ENCODE data around the gene CCNL2.
"Not testable (repeated sequence)": the region's sequence is repeated elsewhere in the genome, so short reads cannot be mapped to it uniquely, and the experiment has no call there.

The CCNL2 gene

GRCh38 chr1:1419363-1419812, 20.3 kb upstream of the CCNL2 start:
- DNase-seq: no peak

GRCh38 chr1:1418464-1419362, 19.6 kb upstream of the CCNL2 start:
- no peak for DNase-seq

- DNase-seq: not testable (repeated sequence)
Measured at GRCh38 chr1:1417825-1418463, 18.8 kb upstream of the CCNL2 start.

- DNase-seq: not testable (repeated sequence)
Measured at GRCh38 chr1:1417396-1417795, 18.3 kb upstream of the CCNL2 start.

GRCh38 chr1:1415751-1416150, 16.6 kb upstream of the CCNL2 start:
- DNase-seq: no peak

- not testable (repeated sequence) for DNase-seq
Measured at GRCh38 chr1:1412311-1412902, 13.3 kb upstream of the CCNL2 start.

GRCh38 chr1:1411626-1412025, 12.5 kb upstream of the CCNL2 start:
- DNase-seq: no peak

- not testable (repeated sequence) for DNase-seq
Measured at GRCh38 chr1:1410238-1410637, 11.1 kb upstream of the CCNL2 start.

GRCh38 chr1:1407636-1408318, 8.6 kb upstream of the CCNL2 start:
- DNase-seq: peak; percentile 38

- peak; percentile 89 for DNase-seq
Measured at GRCh38 chr1:1406821-1407635, 7.9 kb upstream of the CCNL2 start, which contains the start of gene MRPL20. Gene MRPL20, minus strand, starts transcription at chr1:1407293. Its CDS starts 76 bp downstream, at chr1:1407217.

GRCh38 chr1:1406101-1406820, 7.1 kb upstream of the CCNL2 start:
- no peak for DNase-seq

- no peak for DNase-seq
Measured at GRCh38 chr1:1403653-1404052, 4.5 kb upstream of the CCNL2 start.

- not testable (repeated sequence) for DNase-seq
Measured at GRCh38 chr1:1402901-1403392, 3.8 kb upstream of the CCNL2 start.

- peak; percentile 60 for DNase-seq
Measured at GRCh38 chr1:1402072-1402900, 3.2 kb upstream of the CCNL2 start.

GRCh38 chr1:1401457-1402010, 2.4 kb upstream of the CCNL2 start:
- no peak for DNase-seq

GRCh38 chr1:1400576-1401456, 1.7 kb upstream of the CCNL2 start:
- no peak for DNase-seq

GRCh38 chr1:1399872-1400575, 889 bp upstream of the CCNL2 start:
- DNase-seq: no peak

GRCh38 chr1:1398677-1399186, 403 bp downstream of the CCNL2 start:
- no peak for DNase-seq
